ENCODE data around the gene ST3GAL4.

The ST3GAL4 gene

GRCh38 chr11:126446581-126446980 lies 91.1 kb downstream of the ST3GAL4 start:
- H3K27ac ChIP-seq = no peak overlapping the region
- no peak for TF ChIP-seq CTCF (conservative IDR thresholded peaks at IDR 0.05)

DNA sequence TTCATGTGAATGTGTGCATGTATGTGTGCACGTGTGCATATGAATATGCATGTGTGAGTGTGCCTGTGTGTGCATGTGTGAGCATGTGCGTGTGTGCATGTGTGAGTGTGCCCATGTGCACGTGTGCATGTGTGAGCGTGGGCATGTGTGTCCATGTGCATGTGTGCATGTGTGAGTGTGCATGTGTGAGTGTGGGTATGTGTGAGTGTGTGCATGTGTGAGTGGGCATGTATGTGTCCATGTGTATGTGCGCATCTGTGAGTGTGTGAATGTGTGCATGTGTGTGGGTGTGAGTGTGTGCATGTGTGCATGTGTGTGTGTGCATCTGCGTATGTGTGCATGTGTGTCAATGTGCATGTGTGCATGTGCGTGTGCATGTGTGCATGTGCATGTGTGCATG lies 94.7 kb downstream of the ST3GAL4 start:
- no peak overlapping the region for H3K27ac ChIP-seq
- no peak for TF ChIP-seq CTCF (conservative IDR thresholded peaks at IDR 0.05)

DNA sequence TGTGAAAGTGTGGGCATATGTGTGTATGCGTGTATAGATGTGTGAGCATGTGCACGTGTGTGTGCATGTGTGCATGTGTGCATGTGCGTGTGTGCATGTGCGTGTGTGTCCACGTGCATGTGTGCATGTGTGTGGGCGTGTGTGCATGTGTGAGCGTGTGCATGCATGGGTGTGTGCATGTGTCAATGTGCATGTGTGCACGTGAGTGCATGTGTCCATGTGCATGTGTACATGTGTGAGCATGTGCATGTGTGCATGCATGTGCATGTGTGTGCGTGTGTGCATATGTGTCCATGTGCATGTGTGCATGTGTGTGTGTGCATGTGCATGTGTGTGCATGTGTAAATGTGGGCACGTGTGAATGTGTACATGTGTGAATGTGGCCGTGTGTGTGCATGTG lies 95.3 kb downstream of the ST3GAL4 start:
- H3K27ac ChIP-seq = no peak overlapping the region

DNA sequence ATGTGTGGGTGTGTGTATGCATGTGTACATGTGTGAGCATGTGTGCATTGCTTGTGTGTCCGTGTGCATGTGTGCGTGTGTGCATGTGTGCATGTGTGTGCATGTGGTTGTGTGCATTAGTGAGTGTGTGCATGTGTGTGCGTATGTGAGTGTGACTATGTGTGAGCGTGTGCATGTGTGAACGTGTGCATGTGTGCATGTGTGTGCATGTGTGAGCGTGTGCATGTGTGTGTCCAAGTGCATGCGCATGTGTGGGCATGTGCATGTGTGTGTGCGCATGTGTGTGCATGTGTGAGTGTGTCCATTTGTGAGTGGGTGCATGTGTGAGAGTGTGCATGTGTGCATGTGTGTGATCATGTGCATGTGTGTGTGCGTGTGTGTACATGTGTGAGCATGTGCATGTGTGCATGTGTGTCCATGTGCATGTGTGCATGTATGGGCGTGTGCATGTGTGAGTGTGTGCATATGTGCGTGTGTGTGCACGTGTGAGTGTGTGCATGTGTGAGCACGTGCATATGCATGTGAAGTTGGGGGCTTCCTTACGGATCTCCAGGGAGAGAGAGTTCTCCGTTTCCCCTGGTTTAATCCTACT lies 95.8 kb downstream of the ST3GAL4 start:
- H3K27ac ChIP-seq = no peak overlapping the region
- no peak for TF ChIP-seq CTCF (conservative IDR thresholded peaks at IDR 0.05)

More for the DNA sequence above, 95.3 kb downstream of the ST3GAL4 start:
- no peak for TF ChIP-seq CTCF (conservative IDR thresholded peaks at IDR 0.05)

DNA sequence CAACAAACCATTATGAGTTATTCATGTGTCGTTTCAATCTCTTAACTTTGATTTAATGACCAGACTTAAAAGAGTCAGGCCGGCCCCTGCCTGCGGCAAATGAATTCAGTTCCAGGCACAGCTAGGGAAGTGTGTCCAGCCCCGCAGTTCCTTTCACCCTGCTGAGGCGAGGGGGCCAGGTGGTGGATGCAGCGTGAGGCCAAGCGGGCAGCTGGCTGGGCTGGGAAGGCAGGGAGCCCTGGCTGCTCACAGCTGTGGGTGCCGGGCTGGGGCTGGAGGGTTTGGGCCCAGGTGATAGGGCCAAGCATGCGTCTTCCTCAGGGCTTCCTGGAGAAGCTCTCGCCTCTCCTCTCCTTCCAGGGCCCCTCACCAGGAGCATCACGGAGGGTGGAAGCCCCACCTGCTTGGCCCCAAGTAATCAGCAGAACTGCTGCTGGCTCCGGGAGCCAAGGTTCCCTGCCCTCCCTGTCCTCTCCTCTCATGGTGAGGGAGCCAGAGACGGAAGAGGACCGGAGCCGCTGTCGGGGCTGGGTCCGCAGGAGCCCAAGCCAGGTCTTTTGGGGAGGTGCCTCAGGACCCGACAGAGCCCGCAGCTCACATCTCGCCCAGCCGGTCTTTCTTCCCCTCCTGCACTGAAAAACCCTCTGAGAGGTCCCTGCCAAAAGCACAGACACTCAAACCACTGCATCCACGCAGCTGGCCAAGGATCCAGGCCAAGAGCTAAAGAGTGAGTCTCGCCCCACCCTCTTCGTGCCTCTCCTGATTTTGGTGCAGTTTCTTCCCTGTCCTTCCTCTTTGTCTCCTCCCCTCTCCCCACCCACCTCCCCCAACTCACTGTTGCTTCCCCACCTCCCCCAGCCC lies 97.0 kb downstream of the ST3GAL4 start:
- no peak overlapping the region for H3K27ac ChIP-seq
- no peak for TF ChIP-seq CTCF (conservative IDR thresholded peaks at IDR 0.05)

DNA sequence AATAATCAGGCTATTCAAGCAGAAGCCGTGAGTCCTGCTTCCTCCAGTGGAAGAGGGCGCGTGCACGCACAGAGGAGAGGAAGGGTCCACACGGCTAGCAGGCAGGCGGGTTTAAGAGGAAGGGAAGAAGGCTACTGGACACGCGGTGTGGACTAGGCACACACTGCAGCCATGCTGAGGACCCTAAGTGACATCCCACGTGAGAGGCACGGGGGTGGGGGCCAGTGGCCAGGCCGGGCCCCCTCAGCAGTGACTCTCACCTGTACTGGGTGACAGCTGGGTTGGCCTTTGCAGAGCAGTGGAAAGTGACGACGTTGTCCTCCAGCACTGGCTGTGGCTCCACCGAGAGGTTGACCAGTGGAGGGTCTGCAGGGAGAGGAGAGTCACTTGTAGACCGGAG lies 100.6 kb downstream of the ST3GAL4 start:
- H3K27ac ChIP-seq = no peak overlapping the region

More for the DNA sequence above, 100.6 kb downstream of the ST3GAL4 start:
- no peak for TF ChIP-seq CTCF (conservative IDR thresholded peaks at IDR 0.05)
